ENCODE results near the gene AP4M1. TPM values are rescaled to one million over a fixed set of nuclear protein-coding genes. Genes with fewer than 3 reads are reported as not detected.

The AP4M1 gene
- total and polyA plus RNA-seq, 9 of the 15 experiments (the other 6 are each of a cell fraction or from before 2014, with no cell fraction given) = 1.3 to 30.9 (median 14.1) TPM

DNA sequence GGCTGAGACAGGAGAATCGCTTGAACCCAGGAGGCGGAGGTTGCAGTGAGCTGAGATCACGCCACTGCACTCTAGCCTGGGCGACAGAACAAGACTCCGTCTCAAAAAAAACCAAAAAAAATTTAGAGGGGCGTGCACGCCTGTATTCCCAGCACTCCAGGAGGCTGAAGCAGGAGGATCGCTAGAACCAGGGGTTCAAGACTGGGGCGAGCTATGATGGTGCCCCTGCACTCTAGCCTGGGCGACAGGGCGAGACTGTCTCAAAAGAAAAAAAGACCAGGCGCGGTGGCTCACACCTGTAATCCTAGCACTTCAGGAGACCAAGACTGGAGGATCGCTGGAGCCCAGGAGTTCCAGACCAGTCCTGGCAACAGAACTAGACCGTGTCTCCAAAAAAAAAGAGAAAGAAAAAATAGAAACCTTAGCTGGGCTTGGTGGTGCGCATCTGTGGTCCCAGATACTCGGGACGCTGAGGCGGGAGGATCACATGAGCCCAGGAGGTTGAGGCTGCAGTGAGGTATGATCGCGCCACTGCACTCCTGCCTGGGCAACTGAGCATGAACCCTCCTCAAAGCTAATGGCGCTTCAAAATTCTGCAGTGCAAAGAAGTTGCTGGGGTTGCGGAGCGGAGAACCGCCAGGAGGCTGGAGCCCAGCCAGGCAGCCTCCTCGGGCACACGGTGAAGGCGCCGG lies 24.9 kb downstream of the AP4M1 start (continued):
- TF ChIP-seq, protein P1, sequence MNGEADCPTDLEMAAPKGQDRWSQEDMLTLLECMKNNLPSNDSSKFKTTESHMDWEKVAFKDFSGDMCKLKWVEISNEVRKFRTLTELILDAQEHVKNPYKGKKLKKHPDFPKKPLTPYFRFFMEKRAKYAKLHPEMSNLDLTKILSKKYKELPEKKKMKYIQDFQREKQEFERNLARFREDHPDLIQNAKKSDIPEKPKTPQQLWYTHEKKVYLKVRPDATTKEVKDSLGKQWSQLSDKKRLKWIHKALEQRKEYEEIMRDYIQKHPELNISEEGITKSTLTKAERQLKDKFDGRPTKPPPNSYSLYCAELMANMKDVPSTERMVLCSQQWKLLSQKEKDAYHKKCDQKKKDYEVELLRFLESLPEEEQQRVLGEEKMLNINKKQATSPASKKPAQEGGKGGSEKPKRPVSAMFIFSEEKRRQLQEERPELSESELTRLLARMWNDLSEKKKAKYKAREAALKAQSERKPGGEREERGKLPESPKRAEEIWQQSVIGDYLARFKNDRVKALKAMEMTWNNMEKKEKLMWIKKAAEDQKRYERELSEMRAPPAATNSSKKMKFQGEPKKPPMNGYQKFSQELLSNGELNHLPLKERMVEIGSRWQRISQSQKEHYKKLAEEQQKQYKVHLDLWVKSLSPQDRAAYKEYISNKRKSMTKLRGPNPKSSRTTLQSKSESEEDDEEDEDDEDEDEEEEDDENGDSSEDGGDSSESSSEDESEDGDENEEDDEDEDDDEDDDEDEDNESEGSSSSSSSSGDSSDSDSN (IDR thresholded peaks at IDR 0.05; ENCODE audit: borderline replicate concordance in 1 of 2, low read depth in 2 of 2, low read length in 2 of 2) = peak in 1 of 2 experiments; percentile 68; a peak in 1 of 4 replicates
- TF ChIP-seq, protein P2, sequence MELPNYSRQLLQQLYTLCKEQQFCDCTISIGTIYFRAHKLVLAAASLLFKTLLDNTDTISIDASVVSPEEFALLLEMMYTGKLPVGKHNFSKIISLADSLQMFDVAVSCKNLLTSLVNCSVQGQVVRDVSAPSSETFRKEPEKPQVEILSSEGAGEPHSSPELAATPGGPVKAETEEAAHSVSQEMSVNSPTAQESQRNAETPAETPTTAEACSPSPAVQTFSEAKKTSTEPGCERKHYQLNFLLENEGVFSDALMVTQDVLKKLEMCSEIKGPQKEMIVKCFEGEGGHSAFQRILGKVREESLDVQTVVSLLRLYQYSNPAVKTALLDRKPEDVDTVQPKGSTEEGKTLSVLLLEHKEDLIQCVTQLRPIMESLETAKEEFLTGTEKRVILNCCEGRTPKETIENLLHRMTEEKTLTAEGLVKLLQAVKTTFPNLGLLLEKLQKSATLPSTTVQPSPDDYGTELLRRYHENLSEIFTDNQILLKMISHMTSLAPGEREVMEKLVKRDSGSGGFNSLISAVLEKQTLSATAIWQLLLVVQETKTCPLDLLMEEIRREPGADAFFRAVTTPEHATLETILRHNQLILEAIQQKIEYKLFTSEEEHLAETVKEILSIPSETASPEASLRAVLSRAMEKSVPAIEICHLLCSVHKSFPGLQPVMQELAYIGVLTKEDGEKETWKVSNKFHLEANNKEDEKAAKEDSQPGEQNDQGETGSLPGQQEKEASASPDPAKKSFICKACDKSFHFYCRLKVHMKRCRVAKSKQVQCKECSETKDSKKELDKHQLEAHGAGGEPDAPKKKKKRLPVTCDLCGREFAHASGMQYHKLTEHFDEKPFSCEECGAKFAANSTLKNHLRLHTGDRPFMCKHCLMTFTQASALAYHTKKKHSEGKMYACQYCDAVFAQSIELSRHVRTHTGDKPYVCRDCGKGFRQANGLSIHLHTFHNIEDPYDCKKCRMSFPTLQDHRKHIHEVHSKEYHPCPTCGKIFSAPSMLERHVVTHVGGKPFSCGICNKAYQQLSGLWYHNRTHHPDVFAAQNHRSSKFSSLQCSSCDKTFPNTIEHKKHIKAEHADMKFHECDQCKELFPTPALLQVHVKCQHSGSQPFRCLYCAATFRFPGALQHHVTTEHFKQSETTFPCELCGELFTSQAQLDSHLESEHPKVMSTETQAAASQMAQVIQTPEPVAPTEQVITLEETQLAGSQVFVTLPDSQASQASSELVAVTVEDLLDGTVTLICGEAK (IDR thresholded peaks at IDR 0.05) = 0 out of 2 replicates have a peak, but pooled peaks have one; percentile 7
- TF ChIP-seq, protein P2 (CRISPR knock-in tag; IDR thresholded peaks at IDR 0.05) = no peak
- TF ChIP-seq ELF1 (tag; IDR thresholded peaks at IDR 0.05) = no peak
- peak; percentile 32; the same call in 1 of the 2 replicates for TF ChIP-seq MECOM (CRISPR knock-in tag; IDR thresholded peaks at IDR 0.05)
- TF ChIP-seq TAF1 (IDR thresholded peaks at IDR 0.05; ENCODE audit: control insufficient read depth, extremely low read depth, insufficient read depth, low read length, severe bottlenecking) = no peak
- TF ChIP-seq FOXJ2 (tag; IDR thresholded peaks at IDR 0.05) = peak; percentile 27; the same call in 1 of the 2 replicates
- TF ChIP-seq BACH1 (tag; IDR thresholded peaks at IDR 0.05) = no peak
- TF ChIP-seq, protein P3, sequence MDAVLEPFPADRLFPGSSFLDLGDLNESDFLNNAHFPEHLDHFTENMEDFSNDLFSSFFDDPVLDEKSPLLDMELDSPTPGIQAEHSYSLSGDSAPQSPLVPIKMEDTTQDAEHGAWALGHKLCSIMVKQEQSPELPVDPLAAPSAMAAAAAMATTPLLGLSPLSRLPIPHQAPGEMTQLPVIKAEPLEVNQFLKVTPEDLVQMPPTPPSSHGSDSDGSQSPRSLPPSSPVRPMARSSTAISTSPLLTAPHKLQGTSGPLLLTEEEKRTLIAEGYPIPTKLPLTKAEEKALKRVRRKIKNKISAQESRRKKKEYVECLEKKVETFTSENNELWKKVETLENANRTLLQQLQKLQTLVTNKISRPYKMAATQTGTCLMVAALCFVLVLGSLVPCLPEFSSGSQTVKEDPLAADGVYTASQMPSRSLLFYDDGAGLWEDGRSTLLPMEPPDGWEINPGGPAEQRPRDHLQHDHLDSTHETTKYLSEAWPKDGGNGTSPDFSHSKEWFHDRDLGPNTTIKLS (IDR thresholded peaks at IDR 0.05; ENCODE audit: borderline replicate concordance, low read depth) = peak; percentile 48; the same call in 1 of the 2 replicates
- 0 out of 2 replicates have a peak, but pooled peaks have one; percentile 34 for TF ChIP-seq ZC3H11A (IDR thresholded peaks at IDR 0.05; ENCODE audit: low read depth, low read length)
- peak; percentile 48; the same call in 1 of the 2 replicates for TF ChIP-seq ZC3H4 (CRISPR knock-in tag; IDR thresholded peaks at IDR 0.05; ENCODE audit: borderline replicate concordance)
- TF ChIP-seq NR4A1 (CRISPR knock-in tag; IDR thresholded peaks at IDR 0.05) = no peak
- peak; percentile 78 for TF ChIP-seq NR4A1 (tag; IDR thresholded peaks at IDR 0.05)
- TF ChIP-seq CHD2 (IDR thresholded peaks at IDR 0.05; ENCODE audit: low read depth, low read length) = peak; percentile 66
- peak; percentile 48; the same call in 1 of the 2 replicates for TF ChIP-seq CHCHD3 (CRISPR knock-in tag; IDR thresholded peaks at IDR 0.05)

Data from K562 (cell line).